Loucy (cell line): ENCODE measurements around the gene DMRT1.
"Not testable (repeated sequence)": the region's sequence is repeated elsewhere in the genome, so short reads cannot be mapped to it uniquely, and the experiment has no call there.

Experiments used
- H2AFZ ChIP-seq: fragments of 200-600 bp; sonication (generic); 2 replicates; pipeline ENCODE4 v1.6.0; 2016; ENCODE audit warnings: antibody characterized with exemption, mild to moderate bottlenecking, low read length, moderate library complexity
- H3F3A ChIP-seq: fragments of 200-600 bp; 2 replicates; pipeline ENCODE4 v1.6.0; 2016; ENCODE audit warnings: antibody characterized with exemption, low read depth, mild to moderate bottlenecking
- H3K27me3 ChIP-seq: fragments of 200-600 bp; sonication (generic); 2 replicates; pipeline ENCODE4 v1.6.1; 2014; ENCODE audit warnings: low read length, mild to moderate bottlenecking; ENCODE audit not compliant: insufficient read depth, poor library complexity, severe bottlenecking
- H3K36me3 ChIP-seq: fragments of 200-600 bp; sonication (generic); 2 replicates; pipeline ENCODE4 v1.6.1; 2016; ENCODE audit warnings: low read length; ENCODE audit not compliant: insufficient read depth
- H3K4me1 ChIP-seq: fragments of 200-600 bp; sonication (generic); 2 replicates; pipeline ENCODE4 v1.5.1; 2014; ENCODE audit warnings: low read length, mild to moderate bottlenecking; ENCODE audit not compliant: insufficient read depth, poor library complexity, severe bottlenecking
- H3K4me2 ChIP-seq: fragments of 200-600 bp; sonication (generic); 2 replicates; pipeline ENCODE4 v1.6.0; 2014; ENCODE audit warnings: antibody characterized with exemption, low read length, low read depth, mild to moderate bottlenecking; ENCODE audit not compliant: poor library complexity, severe bottlenecking
- H3K4me3 ChIP-seq: fragments of 200-600 bp; sonication (generic); 2 replicates; pipeline ENCODE4 v1.5.1; 2014; ENCODE audit warnings: low read length, mild to moderate bottlenecking, mixed read lengths; ENCODE audit not compliant: poor library complexity, severe bottlenecking
- H3K79me2 ChIP-seq: fragments of 200-600 bp; sonication (generic); 2 replicates; pipeline ENCODE4 v1.6.1; 2014; ENCODE audit warnings: low read length; ENCODE audit not compliant: insufficient read depth
- H3K9ac ChIP-seq: fragments of 200-600 bp; sonication (generic); 2 replicates; pipeline ENCODE4 v1.6.0; 2014; ENCODE audit warnings: mild to moderate bottlenecking, low read depth, low read length, moderate library complexity; ENCODE audit not compliant: poor library complexity, severe bottlenecking
- H3K9me2 ChIP-seq: fragments of 200-600 bp; sonication (generic); replicated peaks from 2 replicates; pipeline ENCODE4 v1.6.1; 2016; ENCODE audit warnings: low read depth, low read length, mixed read lengths
- H3K9me3 ChIP-seq: fragments of 200-600 bp; sonication (generic); 2 replicates; pipeline ENCODE4 v1.6.1; 2014; ENCODE audit warnings: mild to moderate bottlenecking, antibody characterized with exemption, low read length, low read depth; ENCODE audit not compliant: insufficient read depth
- H4K20me1 ChIP-seq: fragments of 200-600 bp; sonication (generic); 2 replicates; pipeline ENCODE4 v1.6.0; 2014; ENCODE audit warnings: antibody characterized with exemption, low read length, mild to moderate bottlenecking; ENCODE audit not compliant: insufficient read depth, poor library complexity, severe bottlenecking
- CTCF ChIP-seq: fragments of 200-600 bp; sonication (generic); conservative IDR thresholded peaks from 2 replicates; pipeline ENCODE4 v1.5.1; 2014; ENCODE audit warnings: mild to moderate bottlenecking, antibody characterized with exemption, low read length
- EZH2phosphoT487 ChIP-seq: fragments of 200-600 bp; IDR thresholded peaks from 2 replicates; pipeline ENCODE4 v1.6.1; 2018; ENCODE audit warnings: antibody characterized with exemption, mild to moderate bottlenecking, moderate library complexity, borderline replicate concordance

Gene DMRT1

GRCh38 chr9:912776-913175 is 71.3 kb downstream of the DMRT1 start:
- no peaks in the 10 kb centered on the region for H3K9me3 ChIP-seq
- no peaks in the 10 kb centered on the region for H3K36me3 ChIP-seq
- no peak overlapping the region for H2AFZ ChIP-seq
- no peaks in the 10 kb centered on the region for H3K9me2 ChIP-seq
- H3K79me2 ChIP-seq = no peaks in the 10 kb centered on the region
- no peak overlapping the region for H3K4me2 ChIP-seq
- no peak overlapping the region for H3K9ac ChIP-seq
- TF ChIP-seq CTCF = no peak
- no peak for TF ChIP-seq EZH2phosphoT487
- H4K20me1 ChIP-seq = no peaks in the 10 kb centered on the region
- no peaks in the 10 kb centered on the region for H3F3A ChIP-seq
- no peaks in the 10 kb centered on the region for H3K4me1 ChIP-seq
- H3K27me3 ChIP-seq = no peaks in the 10 kb centered on the region
- no peak overlapping the region for H3K4me3 ChIP-seq

GRCh38 chr9:913526-913925 is 72.0 kb downstream of the DMRT1 start:
- not testable (repeated sequence) for H3K9me2 ChIP-seq, H3K27me3 ChIP-seq, H3K4me1 ChIP-seq, H3K9ac ChIP-seq, H3K9me3 ChIP-seq, H3K36me3 ChIP-seq, H2AFZ ChIP-seq, H3K4me3 ChIP-seq, H4K20me1 ChIP-seq, H3K4me2 ChIP-seq, H3F3A ChIP-seq, H3K79me2 ChIP-seq

GRCh38 chr9:917730-918129 is 76.2 kb downstream of the DMRT1 start:
- Histone ChIP-seq H3K4me3 (no peak overlapping the region), H3K27me3 (no peaks in the 10 kb centered on the region), H3K4me1 (no peaks in the 10 kb centered on the region), H3K9me3 (no peaks in the 10 kb centered on the region), H3K9ac (no peak overlapping the region), H3K36me3 (no peaks in the 10 kb centered on the region), H4K20me1 (no peaks in the 10 kb centered on the region), H3K9me2 (no peaks in the 10 kb centered on the region), H3F3A (no peaks in the 10 kb centered on the region), H3K79me2 (no peaks in the 10 kb centered on the region), H2AFZ (no peak overlapping the region), H3K4me2 (no peak overlapping the region)
- TF ChIP-seq EZH2phosphoT487 = no peak
- no peak for TF ChIP-seq CTCF

- H3K9me2 ChIP-seq = no peaks in the 10 kb centered on the region
- no peak overlapping the region for H3K4me3 ChIP-seq
- no peak overlapping the region for H2AFZ ChIP-seq
- no peaks in the 10 kb centered on the region for H4K20me1 ChIP-seq
- H3K4me2 ChIP-seq = no peak overlapping the region
- no peaks in the 10 kb centered on the region for H3K79me2 ChIP-seq
- TF ChIP-seq CTCF = no peak
- TF ChIP-seq EZH2phosphoT487 = no peak
- no peaks in the 10 kb centered on the region for H3K27me3 ChIP-seq
- no peaks in the 10 kb centered on the region for H3K9me3 ChIP-seq
- no peak overlapping the region for H3K9ac ChIP-seq
- no peaks in the 10 kb centered on the region for H3K4me1 ChIP-seq
- no peaks in the 10 kb centered on the region for H3F3A ChIP-seq
- no peaks in the 10 kb centered on the region for H3K36me3 ChIP-seq
Measured at GRCh38 chr9:920927-921326, 79.4 kb downstream of the DMRT1 start.
